Activated T-helper 17 cell treated with anti-CD3 and anti-CD28 coated beads, Interleukin-2, amount 50 U/mL, for 72 hours (primary cell): ENCODE measurements around the gene AUTS2. TPM values are rescaled to one million over a fixed set of nuclear protein-coding genes. Genes with fewer than 3 reads are reported as not detected.
A peak's percentile ranks its signal among the peaks of the same experiment; 100 is the strongest.

Experiments used
- ATAC-seq: fragments of 150-1000 bp; cut with Tn5 transposase; replicated peaks from 2 replicates; pipeline ENCODE4 v1.10.0; 2021; ENCODE audit warnings: mild to moderate bottlenecking, moderate library complexity
- H3K27ac Mint-ChIP-seq: one replicate; pipeline ENCODE4 v1.8.0; 2022; ENCODE audit warnings: mixed read lengths
- H3K27me3 Mint-ChIP-seq: one replicate; pipeline ENCODE4 v1.8.0; 2022; ENCODE audit warnings: mixed read lengths
- H3K36me3 Mint-ChIP-seq: one replicate; pipeline ENCODE4 v1.8.0; 2022; ENCODE audit warnings: low read depth, mild to moderate bottlenecking, mixed read lengths
- H3K4me1 Mint-ChIP-seq: one replicate; pipeline ENCODE4 v1.8.0; 2022; ENCODE audit warnings: mixed read lengths
- H3K4me3 Mint-ChIP-seq: one replicate; pipeline ENCODE4 v1.8.0; 2022; ENCODE audit warnings: mild to moderate bottlenecking, mixed read lengths
- H3K9me3 Mint-ChIP-seq: one replicate; pipeline ENCODE4 v1.8.0; 2022; ENCODE audit warnings: mixed read lengths
- total RNA-seq, 2 donors: library from RNA; stranded (reverse); gene quantifications; one replicate each; pipeline ENCODE4 v1.2.3, GENCODE V29; 2022

Gene AUTS2
- total RNA-seq, 2 donors from 2014 or later: 20.1 to 39.9 TPM

GRCh38 chr7:70208236-70209063, 610.2 kb downstream of the AUTS2 start:
- H3K36me3 Mint-ChIP-seq: no peaks in the 10 kb centered on the region
- peak; percentile 70 for ATAC-seq
- H3K27ac Mint-ChIP-seq: no peak overlapping the region
- no peaks in the 10 kb centered on the region for H3K4me1 Mint-ChIP-seq
- H3K9me3 Mint-ChIP-seq: no peaks in the 10 kb centered on the region
- H3K27me3 Mint-ChIP-seq: no peaks in the 10 kb centered on the region
- H3K4me3 Mint-ChIP-seq: no peak overlapping the region

GRCh38 chr7:70210200-70210935, 612.1 kb downstream of the AUTS2 start:
- no peak for ATAC-seq
- no peaks in the 10 kb centered on the region for H3K4me1 Mint-ChIP-seq
- H3K4me3 Mint-ChIP-seq: no peak overlapping the region
- H3K27me3 Mint-ChIP-seq: no peaks in the 10 kb centered on the region
- H3K9me3 Mint-ChIP-seq: no peaks in the 10 kb centered on the region
- no peak overlapping the region for H3K27ac Mint-ChIP-seq
- H3K36me3 Mint-ChIP-seq: no peaks in the 10 kb centered on the region

GRCh38 chr7:70210936-70211310, 612.6 kb downstream of the AUTS2 start:
- Mint-ChIP-seq H3K36me3 (no peaks in the 10 kb centered on the region), H3K27ac (no peak overlapping the region), H3K27me3 (no peaks in the 10 kb centered on the region), H3K4me3 (no peak overlapping the region), H3K9me3 (no peaks in the 10 kb centered on the region), H3K4me1 (no peaks in the 10 kb centered on the region)
- ATAC-seq: no peak

- H3K36me3 Mint-ChIP-seq: no peaks in the 10 kb centered on the region
- no peak overlapping the region for H3K27ac Mint-ChIP-seq
- no peaks in the 10 kb centered on the region for H3K27me3 Mint-ChIP-seq
- no peaks in the 10 kb centered on the region for H3K9me3 Mint-ChIP-seq
- H3K4me3 Mint-ChIP-seq: no peak overlapping the region
- no peaks in the 10 kb centered on the region for H3K4me1 Mint-ChIP-seq
- no peak for ATAC-seq
Measured at GRCh38 chr7:70212281-70212680, 614.0 kb downstream of the AUTS2 start.

- Mint-ChIP-seq H3K4me1 (no peaks in the 10 kb centered on the region), H3K27ac (no peak overlapping the region), H3K27me3 (no peaks in the 10 kb centered on the region), H3K9me3 (no peaks in the 10 kb centered on the region), H3K36me3 (no peaks in the 10 kb centered on the region), H3K4me3 (no peak overlapping the region)
- ATAC-seq: no peak
Measured at GRCh38 chr7:70214071-70214470, 615.8 kb downstream of the AUTS2 start.

GRCh38 chr7:70215491-70215890, 617.2 kb downstream of the AUTS2 start:
- H3K27me3 Mint-ChIP-seq: no peaks in the 10 kb centered on the region
- no peaks in the 10 kb centered on the region for H3K4me1 Mint-ChIP-seq
- H3K9me3 Mint-ChIP-seq: no peaks in the 10 kb centered on the region
- no peak for ATAC-seq
- H3K4me3 Mint-ChIP-seq: no peak overlapping the region
- H3K36me3 Mint-ChIP-seq: no peaks in the 10 kb centered on the region
- no peak overlapping the region for H3K27ac Mint-ChIP-seq

- H3K9me3 Mint-ChIP-seq: no peaks in the 10 kb centered on the region
- H3K36me3 Mint-ChIP-seq: no peaks in the 10 kb centered on the region
- no peak overlapping the region for H3K27ac Mint-ChIP-seq
- H3K4me1 Mint-ChIP-seq: no peaks in the 10 kb centered on the region
- no peak overlapping the region for H3K4me3 Mint-ChIP-seq
- ATAC-seq: no peak
- H3K27me3 Mint-ChIP-seq: no peaks in the 10 kb centered on the region
Measured at GRCh38 chr7:70217571-70217970, 619.3 kb downstream of the AUTS2 start.

GRCh38 chr7:70218006-70218405, 619.7 kb downstream of the AUTS2 start:
- Mint-ChIP-seq H3K9me3 (no peaks in the 10 kb centered on the region), H3K4me1 (no peaks in the 10 kb centered on the region), H3K27me3 (no peaks in the 10 kb centered on the region), H3K4me3 (no peak overlapping the region), H3K36me3 (no peaks in the 10 kb centered on the region), H3K27ac (no peak overlapping the region)
- no peak for ATAC-seq

- no peaks in the 10 kb centered on the region for H3K4me1 Mint-ChIP-seq
- H3K36me3 Mint-ChIP-seq: no peaks in the 10 kb centered on the region
- no peak for ATAC-seq
- no peak overlapping the region for H3K27ac Mint-ChIP-seq
- no peak overlapping the region for H3K4me3 Mint-ChIP-seq
- no peaks in the 10 kb centered on the region for H3K27me3 Mint-ChIP-seq
- no peaks in the 10 kb centered on the region for H3K9me3 Mint-ChIP-seq
Measured at GRCh38 chr7:70219061-70219460, 620.8 kb downstream of the AUTS2 start.

- no peaks in the 10 kb centered on the region for H3K4me1 Mint-ChIP-seq
- H3K9me3 Mint-ChIP-seq: peaks cover 17% of the 10 kb centered on the region
- no peak overlapping the region for H3K4me3 Mint-ChIP-seq
- no peaks in the 10 kb centered on the region for H3K36me3 Mint-ChIP-seq
- H3K27ac Mint-ChIP-seq: no peak overlapping the region
- no peaks in the 10 kb centered on the region for H3K27me3 Mint-ChIP-seq
- no peak for ATAC-seq
Measured at GRCh38 chr7:70229242-70229641, 631.0 kb downstream of the AUTS2 start.

GRCh38 chr7:70230761-70231160, 632.5 kb downstream of the AUTS2 start:
- Mint-ChIP-seq H3K9me3 (peaks cover 23% of the 10 kb centered on the region), H3K27ac (no peak overlapping the region), H3K4me1 (no peaks in the 10 kb centered on the region), H3K27me3 (no peaks in the 10 kb centered on the region), H3K36me3 (no peaks in the 10 kb centered on the region), H3K4me3 (no peak overlapping the region)
- no peak for ATAC-seq

GRCh38 chr7:70233776-70234175, 635.5 kb downstream of the AUTS2 start:
- Mint-ChIP-seq H3K4me1 (no peaks in the 10 kb centered on the region), H3K36me3 (no peaks in the 10 kb centered on the region), H3K27me3 (no peaks in the 10 kb centered on the region), H3K4me3 (no peak overlapping the region), H3K27ac (no peak overlapping the region), H3K9me3 (peaks cover 28% of the 10 kb centered on the region)
- no peak for ATAC-seq

GRCh38 chr7:70237256-70237655, 639.0 kb downstream of the AUTS2 start:
- no peak overlapping the region for H3K27ac Mint-ChIP-seq
- no peak for ATAC-seq

GRCh38 chr7:70237831-70238575, 639.7 kb downstream of the AUTS2 start:
- Mint-ChIP-seq H3K36me3 (no peaks in the 10 kb centered on the region), H3K4me3 (no peak overlapping the region), H3K27me3 (no peaks in the 10 kb centered on the region), H3K9me3 (peaks cover 12% of the 10 kb centered on the region), H3K27ac (no peak overlapping the region), H3K4me1 (no peaks in the 10 kb centered on the region)
- no peak for ATAC-seq

More at GRCh38 chr7:70237256-70237655, 639.0 kb downstream of the AUTS2 start:
- peaks cover 13% of the 10 kb centered on the region for H3K9me3 Mint-ChIP-seq
- no peaks in the 10 kb centered on the region for H3K36me3 Mint-ChIP-seq
- no peaks in the 10 kb centered on the region for H3K4me1 Mint-ChIP-seq
- no peaks in the 10 kb centered on the region for H3K27me3 Mint-ChIP-seq
- H3K4me3 Mint-ChIP-seq: no peak overlapping the region
